SK-N-MC (cell line): ENCODE measurements around the gene ZNF593OS.

Experiments
- EZH2 ChIP-seq: fragments of 200-600 bp; sonication (generic); IDR thresholded peaks from one replicate; pipeline ENCODE4 v1.6.1; 2017; ENCODE audit warnings: antibody characterized with exemption
- POLR2AphosphoS5 ChIP-seq: IDR thresholded peaks from 2 replicates; pipeline ENCODE4 v1.6.1; 2012; ENCODE audit warnings: mild to moderate bottlenecking, low read depth, low read length, borderline replicate concordance

DNA sequence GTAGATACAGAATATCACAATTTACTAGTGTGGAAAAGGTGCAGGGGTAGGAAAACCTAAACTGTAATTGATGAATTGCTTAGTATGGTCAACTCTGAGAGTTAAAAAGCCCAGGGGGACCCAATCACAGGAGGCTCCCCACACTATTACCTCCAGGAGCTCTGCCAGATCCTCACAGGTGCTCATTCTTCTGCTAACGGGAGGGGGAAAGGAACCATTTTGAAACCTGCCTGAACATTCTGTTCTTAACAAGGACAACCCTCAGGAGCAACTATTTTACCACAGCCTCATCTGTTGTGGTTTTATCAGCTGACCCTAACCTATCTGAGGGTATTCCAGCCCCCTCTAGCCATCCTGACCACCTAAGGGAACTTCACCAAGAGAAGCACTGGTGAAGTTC, 40.9 kb downstream of the ZNF593OS start:
- TF ChIP-seq POLR2AphosphoS5, result no peak
- no peak for TF ChIP-seq EZH2
